ENCODE results near the gene ZNF281.

ZNF281 gene

DNA sequence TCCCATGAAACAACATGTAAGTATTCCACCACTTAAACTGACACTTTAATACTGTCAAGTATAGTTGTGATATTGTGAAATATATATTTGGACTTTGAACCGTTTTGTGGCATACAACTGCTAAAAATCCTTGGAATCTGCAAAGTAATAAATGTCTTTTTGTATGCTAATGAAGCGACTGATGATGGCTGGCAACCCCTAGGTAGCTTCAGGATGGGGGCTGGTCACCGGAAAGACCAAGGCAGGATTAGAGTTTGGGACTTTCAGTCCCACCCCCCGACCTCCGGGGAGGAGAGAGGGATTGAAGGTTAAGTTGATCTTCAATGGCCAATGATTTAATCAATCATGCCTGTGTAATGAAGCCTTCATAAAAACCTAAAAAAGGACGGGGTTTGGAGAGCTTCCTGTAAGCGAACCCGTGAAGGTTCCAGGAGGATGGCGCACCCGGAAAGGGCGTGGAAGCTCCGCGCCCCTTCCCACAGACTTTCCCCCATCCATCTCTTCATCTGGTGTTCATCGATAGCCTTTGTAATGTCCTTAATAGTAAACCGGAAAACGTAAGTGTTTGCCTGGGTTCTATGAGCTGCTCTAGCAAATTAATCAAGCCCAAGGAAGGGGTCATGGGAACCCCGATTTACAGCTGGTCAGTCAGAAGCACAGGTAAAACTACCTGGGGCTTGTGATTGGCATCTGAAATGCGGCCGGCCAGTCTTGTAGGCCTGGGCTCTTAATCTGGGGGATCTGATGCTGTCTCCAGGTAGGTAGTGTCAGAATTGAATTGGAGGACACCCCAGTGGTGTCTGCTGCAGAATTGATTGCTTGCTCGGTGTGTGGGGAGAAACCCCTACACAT lies 1.8 kb upstream of the ZNF281 start:
- H3K4me3 ChIP-seq (ENCODE audit: low read length) = no peak overlapping the region
- no peak overlapping the region for H3K9ac ChIP-seq (ENCODE audit: low read length)
- H3K9me2 ChIP-seq (replicated peaks; ENCODE audit: insufficient read depth, low read length) = no peaks in the 10 kb centered on the region
- H3K4me2 ChIP-seq (ENCODE audit: low read depth, low read length) = no peak overlapping the region
- TF ChIP-seq EZH2 (optimal IDR thresholded peaks at IDR 0.05; ENCODE audit: low read depth, low read length) (no peak), EZH2phosphoT487 (IDR thresholded peaks at IDR 0.05; ENCODE audit: low read length) (no peak)
- no peaks in the 10 kb centered on the region for H3K9me3 ChIP-seq (replicated peaks; ENCODE audit: insufficient read depth, low read length)
- no peak overlapping the region for H3K27ac ChIP-seq (ENCODE audit: low read length)
- H3F3A ChIP-seq (ENCODE audit: insufficient read depth, low read length) = peaks cover 21% of the 10 kb centered on the region
- peaks cover 31% of the 10 kb centered on the region for H3K79me2 ChIP-seq (ENCODE audit: low read length)
- no peaks in the 10 kb centered on the region for H3K27me3 ChIP-seq (replicated peaks; ENCODE audit: insufficient read depth, low read length)
- H2AFZ ChIP-seq (ENCODE audit: low read length) = no peak overlapping the region
- no peak for DNase-seq
- H3K36me3 ChIP-seq (replicated peaks; ENCODE audit: insufficient read depth, low read length) = 0 out of 2 replicates have a peak, but pooled peaks cover 4% of the 10 kb centered on the region
- H3K4me1 ChIP-seq (ENCODE audit: low read length) = peaks cover 33% of the 10 kb centered on the region
- no peaks in the 10 kb centered on the region for H4K20me1 ChIP-seq (ENCODE audit: insufficient read depth, low read length)

DNA sequence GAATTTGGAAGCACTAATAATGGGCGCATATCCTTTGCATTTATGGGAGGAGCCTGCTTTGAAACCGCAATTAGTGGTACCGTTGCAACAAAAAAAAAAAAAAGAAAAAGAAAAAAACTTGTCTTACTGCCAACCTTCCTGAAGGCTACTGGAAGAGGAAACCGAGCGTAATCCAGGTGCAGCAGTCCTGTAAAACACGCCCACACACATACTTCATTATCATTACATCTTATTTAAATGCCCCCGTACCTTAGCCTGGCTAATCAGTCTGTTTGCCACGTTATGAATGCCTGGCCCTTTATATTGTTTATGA lies 686 bp upstream of the ZNF281 start:
- H3K27me3 ChIP-seq (replicated peaks; ENCODE audit: insufficient read depth, low read length) = no peaks in the 10 kb centered on the region
- H3K27ac ChIP-seq (ENCODE audit: low read length) = peak overlapping the region; percentile 54; the same call in 1 of the 2 replicates
- peak overlapping the region; percentile 81; the same call in 1 of the 2 replicates for H3K9ac ChIP-seq (ENCODE audit: low read length)
- peak; percentile 88 for DNase-seq
- H3K36me3 ChIP-seq (replicated peaks; ENCODE audit: insufficient read depth, low read length) = 0 out of 2 replicates have a peak, but pooled peaks cover 4% of the 10 kb centered on the region
- peaks cover 40% of the 10 kb centered on the region for H3K79me2 ChIP-seq (ENCODE audit: low read length)
- H4K20me1 ChIP-seq (ENCODE audit: insufficient read depth, low read length) = no peaks in the 10 kb centered on the region
- TF ChIP-seq, protein P1, sequence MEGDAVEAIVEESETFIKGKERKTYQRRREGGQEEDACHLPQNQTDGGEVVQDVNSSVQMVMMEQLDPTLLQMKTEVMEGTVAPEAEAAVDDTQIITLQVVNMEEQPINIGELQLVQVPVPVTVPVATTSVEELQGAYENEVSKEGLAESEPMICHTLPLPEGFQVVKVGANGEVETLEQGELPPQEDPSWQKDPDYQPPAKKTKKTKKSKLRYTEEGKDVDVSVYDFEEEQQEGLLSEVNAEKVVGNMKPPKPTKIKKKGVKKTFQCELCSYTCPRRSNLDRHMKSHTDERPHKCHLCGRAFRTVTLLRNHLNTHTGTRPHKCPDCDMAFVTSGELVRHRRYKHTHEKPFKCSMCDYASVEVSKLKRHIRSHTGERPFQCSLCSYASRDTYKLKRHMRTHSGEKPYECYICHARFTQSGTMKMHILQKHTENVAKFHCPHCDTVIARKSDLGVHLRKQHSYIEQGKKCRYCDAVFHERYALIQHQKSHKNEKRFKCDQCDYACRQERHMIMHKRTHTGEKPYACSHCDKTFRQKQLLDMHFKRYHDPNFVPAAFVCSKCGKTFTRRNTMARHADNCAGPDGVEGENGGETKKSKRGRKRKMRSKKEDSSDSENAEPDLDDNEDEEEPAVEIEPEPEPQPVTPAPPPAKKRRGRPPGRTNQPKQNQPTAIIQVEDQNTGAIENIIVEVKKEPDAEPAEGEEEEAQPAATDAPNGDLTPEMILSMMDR (IDR thresholded peaks at IDR 0.05; ENCODE audit: low read length) = no peak
- TF ChIP-seq EZH2phosphoT487 (IDR thresholded peaks at IDR 0.05; ENCODE audit: low read length) (no peak), EZH2 (optimal IDR thresholded peaks at IDR 0.05; ENCODE audit: low read depth, low read length) (no peak)
- peaks cover 12% of the 10 kb centered on the region for H3F3A ChIP-seq (ENCODE audit: insufficient read depth, low read length)
- H3K4me2 ChIP-seq (ENCODE audit: low read depth, low read length) = peak overlapping the region; percentile 68
- no peaks in the 10 kb centered on the region for H3K9me2 ChIP-seq (replicated peaks; ENCODE audit: insufficient read depth, low read length)
- peaks cover 23% of the 10 kb centered on the region for H3K4me1 ChIP-seq (ENCODE audit: low read length)
- no peaks in the 10 kb centered on the region for H3K9me3 ChIP-seq (replicated peaks; ENCODE audit: insufficient read depth, low read length)
- peak overlapping the region; percentile 99 for H3K4me3 ChIP-seq (ENCODE audit: low read length)
- H2AFZ ChIP-seq (ENCODE audit: low read length) = peak overlapping the region; percentile 95

DNA sequence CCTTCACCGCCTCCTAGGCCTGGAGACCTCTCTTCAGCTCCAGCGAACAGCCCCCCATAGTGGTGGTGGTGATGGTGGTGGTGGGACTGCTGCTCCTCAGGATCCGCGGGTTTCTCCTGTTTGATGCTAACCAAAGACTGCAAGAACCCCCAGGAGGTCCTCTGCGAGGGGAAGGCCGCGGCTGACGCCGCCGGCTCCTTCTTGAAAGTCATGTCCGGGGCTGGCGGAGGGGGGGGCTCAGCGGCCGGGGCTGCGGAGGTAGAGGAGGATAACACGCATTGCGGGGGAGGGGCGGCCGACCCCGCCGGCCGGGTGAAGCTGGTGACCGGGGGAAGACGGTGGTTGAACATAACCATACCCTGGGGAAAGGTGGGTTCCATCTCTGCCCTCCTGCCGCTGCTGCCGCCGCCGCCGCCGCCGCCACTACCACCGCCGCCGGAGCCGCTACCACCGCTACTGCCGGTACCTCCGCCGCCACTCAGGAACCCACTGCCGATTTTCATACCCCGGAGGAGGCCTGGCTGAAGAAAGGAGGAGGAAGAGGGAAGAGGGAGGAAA lies 554 bp downstream of the ZNF281 start:
- TF ChIP-seq, protein P1 (IDR thresholded peaks at IDR 0.05; ENCODE audit: low read length) = no peak
- no peak for TF ChIP-seq EZH2 (optimal IDR thresholded peaks at IDR 0.05; ENCODE audit: low read depth, low read length)
- no peak for TF ChIP-seq EZH2phosphoT487 (IDR thresholded peaks at IDR 0.05; ENCODE audit: low read length)
- 0 out of 2 replicates have a peak, but pooled peaks cover 17% of the 10 kb centered on the region for H3K4me1 ChIP-seq (ENCODE audit: low read length)
- 0 out of 2 replicates have a peak, but pooled peaks cover 4% of the 10 kb centered on the region for H3K36me3 ChIP-seq (replicated peaks; ENCODE audit: insufficient read depth, low read length)
- peaks cover 47% of the 10 kb centered on the region for H3K79me2 ChIP-seq (ENCODE audit: low read length)
- no peaks in the 10 kb centered on the region for H3K9me2 ChIP-seq (replicated peaks; ENCODE audit: insufficient read depth, low read length)
- H3K9me3 ChIP-seq (replicated peaks; ENCODE audit: insufficient read depth, low read length) = no peaks in the 10 kb centered on the region
- H3F3A ChIP-seq (ENCODE audit: insufficient read depth, low read length) = peaks cover 9% of the 10 kb centered on the region; the same call in 1 of the 2 replicates
- peak; percentile 28 for DNase-seq
- H3K4me2 ChIP-seq (ENCODE audit: low read depth, low read length) = peak overlapping the region; percentile 68
- no peaks in the 10 kb centered on the region for H3K27me3 ChIP-seq (replicated peaks; ENCODE audit: insufficient read depth, low read length)
- peak overlapping the region; percentile 81 for H3K9ac ChIP-seq (ENCODE audit: low read length)
- H3K27ac ChIP-seq (ENCODE audit: low read length) = peak overlapping the region; percentile 21; the same call in 1 of the 2 replicates
- peak overlapping the region; percentile 95 for H2AFZ ChIP-seq (ENCODE audit: low read length)
- no peaks in the 10 kb centered on the region for H4K20me1 ChIP-seq (ENCODE audit: insufficient read depth, low read length)
- peak overlapping the region; percentile 99 for H3K4me3 ChIP-seq (ENCODE audit: low read length)

All from MM.1S (cell line).